ENCODE data around the gene WASF1.

DNA sequence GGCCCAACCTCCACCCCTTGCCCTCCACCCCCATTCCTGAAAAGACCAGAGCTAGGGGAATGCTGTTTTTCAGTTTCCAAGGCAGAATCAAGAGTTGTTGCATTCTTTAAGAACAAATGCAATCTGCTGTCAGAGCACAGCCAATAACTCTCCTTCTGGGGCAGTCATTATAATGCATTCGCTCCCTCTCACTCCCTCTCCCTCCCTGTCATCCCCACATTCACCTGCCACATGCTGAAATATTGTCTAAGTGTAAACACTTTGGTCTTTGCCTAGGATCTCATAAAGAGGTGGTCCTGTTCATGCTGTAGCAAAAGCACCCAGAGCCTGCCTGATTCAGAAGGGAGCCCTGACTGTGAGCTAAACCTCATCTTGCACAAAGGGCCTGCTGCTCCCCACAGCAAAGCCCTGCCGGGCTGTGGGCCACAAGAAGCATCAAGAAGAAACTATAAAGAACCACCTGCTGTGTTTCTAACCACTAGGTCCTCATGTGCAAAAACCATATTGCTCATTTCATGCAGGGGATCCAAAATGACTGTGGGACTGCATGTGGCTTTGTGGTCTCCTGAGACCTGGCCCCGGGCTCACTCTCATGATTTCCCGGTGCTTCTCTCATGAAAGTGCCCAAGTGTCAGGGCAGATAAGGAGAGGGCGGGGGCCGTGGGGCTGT is 115.7 kb downstream of the WASF1 start:
- TF ChIP-seq, protein P1, sequence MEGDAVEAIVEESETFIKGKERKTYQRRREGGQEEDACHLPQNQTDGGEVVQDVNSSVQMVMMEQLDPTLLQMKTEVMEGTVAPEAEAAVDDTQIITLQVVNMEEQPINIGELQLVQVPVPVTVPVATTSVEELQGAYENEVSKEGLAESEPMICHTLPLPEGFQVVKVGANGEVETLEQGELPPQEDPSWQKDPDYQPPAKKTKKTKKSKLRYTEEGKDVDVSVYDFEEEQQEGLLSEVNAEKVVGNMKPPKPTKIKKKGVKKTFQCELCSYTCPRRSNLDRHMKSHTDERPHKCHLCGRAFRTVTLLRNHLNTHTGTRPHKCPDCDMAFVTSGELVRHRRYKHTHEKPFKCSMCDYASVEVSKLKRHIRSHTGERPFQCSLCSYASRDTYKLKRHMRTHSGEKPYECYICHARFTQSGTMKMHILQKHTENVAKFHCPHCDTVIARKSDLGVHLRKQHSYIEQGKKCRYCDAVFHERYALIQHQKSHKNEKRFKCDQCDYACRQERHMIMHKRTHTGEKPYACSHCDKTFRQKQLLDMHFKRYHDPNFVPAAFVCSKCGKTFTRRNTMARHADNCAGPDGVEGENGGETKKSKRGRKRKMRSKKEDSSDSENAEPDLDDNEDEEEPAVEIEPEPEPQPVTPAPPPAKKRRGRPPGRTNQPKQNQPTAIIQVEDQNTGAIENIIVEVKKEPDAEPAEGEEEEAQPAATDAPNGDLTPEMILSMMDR (IDR thresholded peaks at IDR 0.05): no peak
- TF ChIP-seq POLR2A (IDR thresholded peaks at IDR 0.05): no peak

Data from Peyer's patch (tissue), 4 donors.